BJ (cell line): ENCODE results near the gene PROSER3. TPM values are rescaled to one million over a fixed set of nuclear protein-coding genes. Genes with fewer than 3 reads are reported as not detected.

ENCODE experiments used
- CTCF ChIA-PET: fragments of 350-600 bp; formaldehyde crosslinking; extraction: SDS; loops from one replicate; lab custom pipeline; 2021; ENCODE audit warnings: antibody characterized with exemption, inconsistent platforms; lab: Yijun Ruan, JAX
- POLR2A ChIA-PET: fragments of 300-600 bp; sonication (Branson Sonifier 250); formaldehyde crosslinking; extraction: SDS; loops from one replicate; lab custom pipeline; 2021; ENCODE audit warnings: antibody characterized with exemption; lab: Charles Lee
- DNase-seq: peaks from one replicate; pipeline ENCODE4 v3.0.0-alpha.2; 2011; ENCODE audit warnings: low read depth
- H3K27me3 ChIP-seq: 2 replicates; pipeline ENCODE4 v1.6.0; 2011; ENCODE audit warnings: low read length; ENCODE audit not compliant: control insufficient read depth, insufficient read depth
- H3K36me3 ChIP-seq: 2 replicates; pipeline ENCODE4 v1.5.1; 2011; ENCODE audit warnings: low read length; ENCODE audit not compliant: control insufficient read depth, insufficient read depth
- H3K4me3 ChIP-seq: 2 replicates; pipeline ENCODE4 v1.5.1; 2011; ENCODE audit warnings: low read depth, mild to moderate bottlenecking, control low read depth, low read length
- polyA plus RNA-seq: library from polyadenylated mRNA; depleted of rRNA; stranded (reverse); fragments of >200 nt; gene quantifications from 2 replicates; pipeline ENCODE4 v1.2.3, GENCODE V29; 2011
- TF ChIP-seq, protein P1 (sequence below): IDR thresholded peaks from 2 replicates; pipeline ENCODE4 v1.5.1; 2011; ENCODE audit warnings: low read depth, mild to moderate bottlenecking, control low read depth, inconsistent platforms, low read length, moderate library complexity; ENCODE audit not compliant: insufficient read depth

PROSER3 gene
- polyA plus RNA-seq, 1 experiment = 9.4 TPM

DNA sequence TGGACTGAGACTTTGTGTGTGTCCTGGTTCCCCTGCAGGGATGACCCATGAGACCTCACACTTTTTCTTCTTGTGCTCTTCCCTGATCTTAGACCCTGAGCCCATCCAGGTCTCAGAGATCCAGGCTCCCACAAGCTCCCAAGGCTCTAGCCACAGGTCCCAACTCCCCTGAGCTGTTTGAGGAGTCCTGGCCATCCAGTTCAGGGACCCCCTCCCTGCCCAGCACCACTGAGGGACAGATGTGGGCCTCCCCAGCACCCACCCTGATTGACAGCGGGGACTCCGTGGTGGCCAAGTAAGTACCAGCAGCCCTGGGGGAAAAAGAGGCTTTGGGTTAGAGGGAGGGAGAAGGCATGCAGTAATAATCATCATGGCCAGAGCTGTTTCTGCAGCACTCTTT is 1.7 kb downstream of the PROSER3 start:
- POLR2A ChIA-PET = no interaction called here
- H3K4me3 ChIP-seq = no peak overlapping the region
- CTCF ChIA-PET = interaction anchor here (1.5 kb wide), 1 partner anchor 9 kb away, joined by 3 read pairs; no protein-coding TSS in a partner anchor
- no peak for DNase-seq
- no peaks in the 10 kb centered on the region for H3K27me3 ChIP-seq
- peaks cover 8% of the 10 kb centered on the region for H3K36me3 ChIP-seq
- TF ChIP-seq, protein P1, sequence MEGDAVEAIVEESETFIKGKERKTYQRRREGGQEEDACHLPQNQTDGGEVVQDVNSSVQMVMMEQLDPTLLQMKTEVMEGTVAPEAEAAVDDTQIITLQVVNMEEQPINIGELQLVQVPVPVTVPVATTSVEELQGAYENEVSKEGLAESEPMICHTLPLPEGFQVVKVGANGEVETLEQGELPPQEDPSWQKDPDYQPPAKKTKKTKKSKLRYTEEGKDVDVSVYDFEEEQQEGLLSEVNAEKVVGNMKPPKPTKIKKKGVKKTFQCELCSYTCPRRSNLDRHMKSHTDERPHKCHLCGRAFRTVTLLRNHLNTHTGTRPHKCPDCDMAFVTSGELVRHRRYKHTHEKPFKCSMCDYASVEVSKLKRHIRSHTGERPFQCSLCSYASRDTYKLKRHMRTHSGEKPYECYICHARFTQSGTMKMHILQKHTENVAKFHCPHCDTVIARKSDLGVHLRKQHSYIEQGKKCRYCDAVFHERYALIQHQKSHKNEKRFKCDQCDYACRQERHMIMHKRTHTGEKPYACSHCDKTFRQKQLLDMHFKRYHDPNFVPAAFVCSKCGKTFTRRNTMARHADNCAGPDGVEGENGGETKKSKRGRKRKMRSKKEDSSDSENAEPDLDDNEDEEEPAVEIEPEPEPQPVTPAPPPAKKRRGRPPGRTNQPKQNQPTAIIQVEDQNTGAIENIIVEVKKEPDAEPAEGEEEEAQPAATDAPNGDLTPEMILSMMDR = no peak

DNA sequence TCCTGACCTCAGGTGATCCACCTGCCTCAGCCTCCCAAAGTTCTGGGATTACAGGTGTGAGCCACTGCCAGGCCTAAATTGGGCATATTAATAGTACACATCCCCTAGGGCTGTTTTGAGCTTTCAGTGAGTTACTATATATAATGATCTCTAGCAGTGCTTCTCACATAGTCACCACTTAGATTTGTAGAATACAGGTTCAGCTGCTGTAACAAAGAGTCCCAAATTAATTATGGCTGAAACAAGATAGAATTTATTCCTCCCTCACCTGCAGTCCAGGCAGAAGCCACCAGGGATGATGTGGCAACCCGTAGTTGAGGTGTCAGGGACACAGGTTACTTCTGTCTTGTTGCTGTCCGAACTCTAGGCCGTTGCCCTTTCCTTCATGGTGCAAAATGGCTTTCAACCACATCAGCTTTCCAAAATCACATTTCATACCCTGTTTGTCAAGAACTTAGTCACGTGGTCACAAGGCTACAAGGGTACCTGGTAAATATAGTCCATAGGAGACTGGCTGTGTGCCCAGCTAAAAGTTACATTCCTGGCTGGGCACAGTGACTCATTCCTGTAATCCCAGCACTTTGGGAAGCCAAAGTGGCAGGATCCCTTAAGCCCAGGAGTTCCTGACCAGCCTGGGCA is 2.9 kb downstream of the PROSER3 start:
- H3K27me3 ChIP-seq = no peaks in the 10 kb centered on the region
- POLR2A ChIA-PET = no interaction called here

DNA sequence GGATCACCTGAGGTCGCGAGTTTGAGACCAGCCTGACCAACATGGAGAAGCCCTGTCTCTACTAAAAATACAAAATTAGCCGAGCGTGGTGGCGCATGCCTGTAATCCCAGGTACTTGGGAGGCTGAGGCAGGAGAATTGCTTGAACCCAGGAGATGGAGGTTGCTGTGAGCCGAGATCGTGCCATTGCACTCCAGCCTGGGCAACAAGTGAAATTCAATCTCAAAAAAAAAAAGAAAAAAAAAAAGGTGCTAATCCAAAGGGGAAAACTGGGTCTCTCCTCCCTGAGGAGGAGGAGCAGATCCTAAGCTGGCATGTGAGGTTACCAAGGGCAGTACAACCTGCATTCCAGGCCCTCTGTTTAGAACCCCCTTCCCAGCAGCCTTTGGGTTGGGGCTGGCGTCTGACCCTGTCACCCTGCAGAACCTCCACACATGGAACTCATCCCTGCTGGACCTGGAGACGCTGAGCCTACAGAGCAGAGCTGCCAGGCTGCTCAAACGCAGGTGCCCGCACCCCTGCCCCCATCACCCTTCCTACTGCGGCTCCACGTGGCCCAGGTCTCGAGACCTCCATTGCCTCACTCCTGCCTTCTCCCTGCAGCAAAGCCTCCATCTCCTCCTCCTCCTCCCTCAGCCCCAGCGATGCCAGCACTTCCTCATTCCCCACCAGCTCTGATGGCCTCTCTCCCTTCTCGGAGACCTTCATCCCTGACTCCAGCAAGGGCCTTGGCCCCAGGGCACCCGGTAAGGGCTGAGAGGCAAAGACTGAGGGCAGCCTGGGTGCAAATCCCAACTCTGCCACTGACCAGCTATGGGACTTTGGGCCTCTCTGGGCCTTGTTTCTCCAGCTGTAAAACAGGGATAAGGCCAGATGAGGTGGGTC is 6.7 kb downstream of the PROSER3 start:
- POLR2A ChIA-PET = no interaction called here
- no peak for DNase-seq
- Histone ChIP-seq H3K36me3 (peaks cover 18% of the 10 kb centered on the region), H3K27me3 (no peaks in the 10 kb centered on the region), H3K4me3 (no peak overlapping the region)
- CTCF ChIA-PET = interaction anchor here (1.2 kb wide), 1 partner anchor 8 kb away, joined by 3 read pairs; the partner anchor contains the start of gene HSPB6
- TF ChIP-seq, protein P1 = no peak

More for the DNA sequence above, 2.9 kb downstream of the PROSER3 start:
- H3K4me3 ChIP-seq = no peak overlapping the region
- no peak for DNase-seq
- TF ChIP-seq, protein P1 = no peak
- CTCF ChIA-PET = interaction anchor here (1.2 to 1.8 kb wide), 3 partner anchors 8 to 59 kb away, joined by 3 to 4 read pairs (median 3); partner anchors contain the start of genes PSENEN and U2AF1L4
- H3K36me3 ChIP-seq = peaks cover 12% of the 10 kb centered on the region

DNA sequence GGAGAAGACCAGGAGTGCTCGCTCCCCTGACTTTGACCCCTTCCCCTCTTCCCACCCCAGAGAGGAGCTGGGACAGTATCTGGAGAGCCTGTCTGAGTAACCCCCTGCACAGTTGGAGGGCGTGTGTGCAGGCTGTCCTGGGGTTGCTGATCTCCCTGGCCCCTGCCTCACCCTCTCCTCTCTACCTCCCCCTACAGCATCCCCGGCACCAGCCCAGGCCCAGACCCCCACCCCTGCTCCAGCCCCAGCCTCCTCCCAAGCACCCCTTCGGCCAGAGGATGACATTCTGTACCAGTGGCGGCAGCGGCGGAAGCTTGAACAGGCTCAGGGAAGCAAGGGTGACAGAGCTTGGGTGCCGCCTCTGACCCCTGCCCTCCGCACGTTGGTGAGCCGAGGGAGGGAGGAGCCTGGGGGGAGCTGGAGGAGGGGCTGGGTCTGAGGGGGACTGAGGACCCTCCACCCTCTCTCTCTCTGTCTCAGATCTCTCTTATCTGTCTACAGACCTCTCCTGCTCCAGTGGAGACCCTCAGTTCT is 8.7 kb downstream of the PROSER3 start:
- POLR2A ChIA-PET = no interaction called here
- TF ChIP-seq, protein P1 = no peak
- no peak for DNase-seq
- Histone ChIP-seq H3K4me3 (no peak overlapping the region), H3K27me3 (no peaks in the 10 kb centered on the region), H3K36me3 (peaks cover 15% of the 10 kb centered on the region)
- CTCF ChIA-PET = interaction anchor here (0.6 kb wide), 1 partner anchor 679 kb away, joined by 3 read pairs; no protein-coding TSS in a partner anchor
